ENCODE measurements around the gene MROH8. TPM values are rescaled to one million over a fixed set of nuclear protein-coding genes. Genes with fewer than 3 reads are reported as not detected.

The MROH8 gene
- polyA plus RNA-seq, 1 experiment, result 2.5 TPM

GRCh38 chr20:37205130-37205529, 25.8 kb upstream of the MROH8 start:
- no peaks in the 10 kb centered on the region for H3K27me3 ChIP-seq (ENCODE audit: control insufficient read depth, insufficient read depth, low read length)
- CTCF ChIA-PET, result interaction anchor here (0.5 to 0.9 kb wide), 3 partner anchors 10 to 1308 kb away, joined by 3 to 4 read pairs (median 3); no protein-coding TSS in a partner anchor
- H3K9me3 ChIP-seq (ENCODE audit: control insufficient read depth, insufficient read depth, low read length), result no peaks in the 10 kb centered on the region
- DNase-seq (ENCODE audit: low read depth, low spot score), result no peak
- no peak overlapping the region for H3K4me3 ChIP-seq (ENCODE audit: low read depth, low read length)
- H3K27ac ChIP-seq (ENCODE audit: low read depth, low read length), result no peak overlapping the region
- TF ChIP-seq CTCF (IDR thresholded peaks at IDR 0.05; ENCODE audit: low read depth, low read length), result no peak
- POLR2A ChIA-PET, result no interaction called here

GRCh38 chr20:37204056-37204455, 24.7 kb upstream of the MROH8 start:
- Histone ChIP-seq H3K27ac (ENCODE audit: low read depth, low read length) (no peak overlapping the region), H3K27me3 (ENCODE audit: control insufficient read depth, insufficient read depth, low read length) (no peaks in the 10 kb centered on the region), H3K9me3 (ENCODE audit: control insufficient read depth, insufficient read depth, low read length) (no peaks in the 10 kb centered on the region), H3K4me3 (ENCODE audit: low read depth, low read length) (no peak overlapping the region)
- CTCF ChIA-PET, result interaction anchor here (0.5 to 4.1 kb wide), 2 partner anchors 12 to 120 kb away, joined by 3 to 53 read pairs; no protein-coding TSS in a partner anchor
- no peak for TF ChIP-seq CTCF (IDR thresholded peaks at IDR 0.05; ENCODE audit: low read depth, low read length)
- DNase-seq (ENCODE audit: low read depth, low spot score), result no peak
- POLR2A ChIA-PET, result no interaction called here

- no peaks in the 10 kb centered on the region for H3K9me3 ChIP-seq (ENCODE audit: control insufficient read depth, insufficient read depth, low read length)
- peak overlapping the region; percentile 79 for H3K27ac ChIP-seq (ENCODE audit: low read depth, low read length)
- CTCF ChIA-PET, result interaction anchor here (0.5 to 4.1 kb wide), 16 partner anchors 10 to 603 kb away, joined by 3 to 53 read pairs (median 4); partner anchors contain the start of gene RPN2
- DNase-seq (ENCODE audit: low read depth, low spot score), result peak; percentile 90
- peak; percentile 91 for TF ChIP-seq CTCF (IDR thresholded peaks at IDR 0.05; ENCODE audit: low read depth, low read length)
- H3K27me3 ChIP-seq (ENCODE audit: control insufficient read depth, insufficient read depth, low read length), result no peaks in the 10 kb centered on the region
- POLR2A ChIA-PET, result no interaction called here
- peak overlapping the region; percentile 36 for H3K4me3 ChIP-seq (ENCODE audit: low read depth, low read length)
Measured at GRCh38 chr20:37202267-37202943, 23.1 kb upstream of the MROH8 start.

- no peak for TF ChIP-seq CTCF (IDR thresholded peaks at IDR 0.05; ENCODE audit: low read depth, low read length)
- Histone ChIP-seq H3K27ac (ENCODE audit: low read depth, low read length) (peak overlapping the region; percentile 79), H3K9me3 (ENCODE audit: control insufficient read depth, insufficient read depth, low read length) (no peaks in the 10 kb centered on the region), H3K27me3 (ENCODE audit: control insufficient read depth, insufficient read depth, low read length) (no peaks in the 10 kb centered on the region), H3K4me3 (ENCODE audit: low read depth, low read length) (peak overlapping the region; percentile 36)
- ChIA-PET POLR2A (no interaction called here), CTCF (interaction anchor here (0.7 to 4.1 kb wide), 3 partner anchors 10 to 332 kb away, joined by 3 to 53 read pairs (median 19); no protein-coding TSS in a partner anchor)
- DNase-seq (ENCODE audit: low read depth, low spot score), result no peak
Measured at GRCh38 chr20:37201827-37202162, 22.4 kb upstream of the MROH8 start.
